NCI-H526 treated with DMSO at 0.1 percent for 48 hours (cell line): ENCODE results near the gene SCGB1D4.

Experiments used
- DNase-seq: peaks from one replicate; lab custom pipeline; 2025; lab: John Stamatoyannopoulos, UW

The SCGB1D4 gene

GRCh38 chr11:62273789-62274275 is 25.0 kb downstream of the SCGB1D4 start:
- DNase-seq = no peak

GRCh38 chr11:62273284-62273683 is 25.6 kb downstream of the SCGB1D4 start:
- DNase-seq = no peak

- DNase-seq = no peak
These were observed 29.1 kb downstream of the SCGB1D4 start, which contains the start of gene SCGB2A2 for GRCh38 chr11:62269654-62270278. SCGB2A2 (plus strand) TSS chr11:62270158; CDS start chr11:62270217, 59 bp downstream.

GRCh38 chr11:62267576-62267975 is 31.3 kb downstream of the SCGB1D4 start:
- DNase-seq = no peak

DNA sequence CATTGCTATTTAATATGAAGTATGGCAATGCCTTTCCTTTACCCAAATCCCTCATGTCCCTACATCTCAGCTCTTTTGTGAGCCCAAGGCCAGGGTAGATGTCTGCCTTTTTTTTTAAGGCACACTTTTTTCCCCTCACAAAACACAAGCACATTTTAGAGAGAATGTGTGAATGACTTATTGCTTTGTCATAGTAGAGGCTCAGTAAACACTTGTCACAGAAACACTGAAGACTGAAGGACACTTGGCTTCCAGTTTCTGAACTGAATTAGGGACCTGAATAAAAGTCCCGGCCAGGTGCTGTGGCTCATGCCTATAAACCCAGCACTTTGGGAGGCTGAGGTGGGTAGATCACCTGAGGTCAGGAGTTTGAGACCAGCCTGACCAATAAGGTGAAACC is 31.8 kb downstream of the SCGB1D4 start:
- no peak for DNase-seq

- no peak for DNase-seq
These were observed 32.3 kb downstream of the SCGB1D4 start for GRCh38 chr11:62266558-62266957.

- no peak for DNase-seq
These were observed 34.9 kb downstream of the SCGB1D4 start for GRCh38 chr11:62264004-62264403.

DNA sequence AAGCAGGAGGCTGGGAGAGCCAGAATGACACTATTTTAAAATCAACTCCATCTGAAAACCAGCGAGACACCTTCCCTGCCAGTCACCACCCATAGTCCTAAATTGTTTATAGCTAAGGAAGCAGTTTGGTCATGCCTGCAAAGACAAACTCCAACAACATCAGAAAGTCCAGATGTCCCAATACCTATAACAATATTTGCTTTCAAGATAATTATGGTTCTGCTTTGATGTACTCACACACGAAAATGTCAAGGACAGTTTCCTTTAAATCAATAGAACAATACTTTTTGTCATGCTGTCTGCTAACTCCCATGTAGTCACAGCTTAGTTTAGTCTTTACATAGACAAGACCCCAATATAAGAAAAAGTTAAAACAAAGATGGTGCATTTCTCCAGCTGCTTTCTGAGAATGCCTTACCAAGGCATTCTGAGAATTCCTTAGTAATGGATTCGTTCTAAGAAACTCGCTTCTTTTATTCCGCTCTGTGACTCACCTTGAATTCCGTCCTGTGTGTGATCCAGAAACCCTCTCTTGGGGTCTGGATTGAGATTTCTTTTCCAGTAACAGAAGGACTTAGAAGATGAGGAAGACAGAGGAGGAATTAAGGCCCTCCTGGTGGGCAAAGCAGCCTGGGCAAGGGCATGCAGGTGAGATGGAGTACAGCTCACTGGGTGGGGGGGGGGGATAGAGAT is 38.5 kb downstream of the SCGB1D4 start:
- DNase-seq = no peak

DNA sequence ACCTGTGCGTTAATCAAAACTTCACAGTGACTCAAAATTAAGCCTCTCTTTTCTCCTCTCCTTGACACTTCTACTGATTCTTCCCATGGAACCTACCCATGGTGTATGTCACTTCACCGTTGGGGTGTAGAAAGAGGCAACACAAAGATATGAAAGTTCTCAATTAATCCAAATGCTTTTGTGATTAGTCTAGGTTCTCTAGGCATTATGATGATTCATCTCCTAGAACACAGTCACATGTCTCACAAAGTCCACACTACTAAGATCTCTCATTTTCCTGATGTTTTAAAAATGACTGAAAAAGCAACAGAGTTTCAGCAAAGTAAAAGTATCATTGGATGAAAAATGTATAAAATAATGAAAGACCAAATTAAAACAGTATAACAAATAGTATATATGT is 42.6 kb downstream of the SCGB1D4 start:
- DNase-seq = no peak

GRCh38 chr11:62253999-62254542 is 44.8 kb downstream of the SCGB1D4 start:
- no peak for DNase-seq

DNA sequence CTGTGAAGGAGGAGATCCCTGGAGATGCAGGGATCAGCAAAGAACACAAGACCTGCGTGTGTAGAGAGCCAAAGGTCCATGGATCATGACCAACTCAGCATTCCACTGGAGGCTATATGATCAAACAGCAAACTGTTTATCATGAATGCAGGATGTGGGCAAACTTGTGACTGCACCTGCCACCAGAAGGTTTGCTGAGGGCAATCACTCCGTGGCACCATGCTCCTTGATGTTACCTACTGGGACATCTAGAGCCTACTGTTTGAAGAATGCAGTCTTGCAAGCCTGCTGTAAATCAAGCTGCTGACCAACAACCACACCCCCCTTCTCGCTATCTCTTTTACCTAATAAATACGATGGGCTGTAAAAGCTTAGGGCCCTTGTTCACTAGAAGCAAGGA is 47.2 kb downstream of the SCGB1D4 start:
- DNase-seq = no peak
